Progenitor cell of endocrine pancreas (in vitro differentiated cells): Measurements from ENCODE around the gene FGD4. TPM values are rescaled to one million over a fixed set of nuclear protein-coding genes. Genes with fewer than 3 reads are reported as not detected.
A peak's percentile ranks its signal among the peaks of the same experiment; 100 is the strongest.
"Not testable (repeated sequence)": the region's sequence is repeated elsewhere in the genome, so short reads cannot be mapped to it uniquely, and the experiment has no call there.

Source experiments
- DNase-seq: peaks from one replicate; pipeline ENCODE4 v3.0.0; 2021; ENCODE audit warnings: low spot score; ENCODE audit not compliant: unreplicated experiment
- H3K27ac Mint-ChIP-seq: 2 replicates; pipeline ENCODE4 v1.8.0; 2021; ENCODE audit warnings: mild to moderate bottlenecking, moderate library complexity, mixed read lengths
- H3K27me3 Mint-ChIP-seq: 2 replicates; pipeline ENCODE4 v1.8.0; 2021; ENCODE audit warnings: mixed read lengths
- H3K36me3 Mint-ChIP-seq: 2 replicates; pipeline ENCODE4 v1.8.0; 2022; ENCODE audit warnings: mixed read lengths; ENCODE audit not compliant: insufficient read depth
- H3K4me1 Mint-ChIP-seq: 2 replicates; pipeline ENCODE4 v1.8.0; 2021; ENCODE audit warnings: low read depth, mixed read lengths
- H3K4me3 Mint-ChIP-seq: 2 replicates; pipeline ENCODE4 v1.8.0; 2021; ENCODE audit warnings: low read depth, mild to moderate bottlenecking, moderate library complexity, mixed read lengths
- H3K9me3 Mint-ChIP-seq: 2 replicates; pipeline ENCODE4 v1.8.0; 2021; ENCODE audit warnings: low read depth, mixed read lengths
- CTCF ChIP-seq: fragments of 200-600 bp; sonication (generic); IDR thresholded peaks from one replicate; pipeline ENCODE4 v1.5.0; 2021; ENCODE audit warnings: antibody characterized with exemption, mild to moderate bottlenecking; ENCODE audit not compliant: unreplicated experiment
- total RNA-seq: library from RNA; stranded (reverse); gene quantifications from 2 replicates; pipeline ENCODE4 v1.2.1, GENCODE V29; 2021

FGD4 gene
- total RNA-seq, 1 donor from 2014 or later: 83.8 TPM

- Mint-ChIP-seq H3K9me3 (no peaks in the 10 kb centered on the region), H3K4me3 (peak overlapping the region; percentile 88), H3K4me1 (peaks cover 64% of the 10 kb centered on the region), H3K27me3 (no peaks in the 10 kb centered on the region), H3K36me3 (no peaks in the 10 kb centered on the region), H3K27ac (peak overlapping the region; percentile 98)
- DNase-seq: no peak
- no peak for TF ChIP-seq CTCF
Measured at GRCh38 chr12:32502693-32503502, 103.5 kb downstream of the FGD4 start.

GRCh38 chr12:32503730-32504129 is 104.4 kb downstream of the FGD4 start:
- TF ChIP-seq CTCF: no peak
- Mint-ChIP-seq H3K4me1 (peaks cover 68% of the 10 kb centered on the region), H3K27me3 (no peaks in the 10 kb centered on the region), H3K9me3 (no peaks in the 10 kb centered on the region), H3K27ac (peak overlapping the region; percentile 33), H3K36me3 (no peaks in the 10 kb centered on the region), H3K4me3 (peak overlapping the region; percentile 88)
- no peak for DNase-seq

GRCh38 chr12:32504591-32504990 is 105.2 kb downstream of the FGD4 start:
- TF ChIP-seq CTCF: no peak
- Mint-ChIP-seq H3K36me3 (no peaks in the 10 kb centered on the region), H3K27me3 (no peaks in the 10 kb centered on the region), H3K27ac (no peak overlapping the region), H3K4me3 (peak overlapping the region; percentile 88), H3K9me3 (no peaks in the 10 kb centered on the region), H3K4me1 (peaks cover 67% of the 10 kb centered on the region)
- no peak for DNase-seq

GRCh38 chr12:32505067-32505945 is 105.9 kb downstream of the FGD4 start:
- no peak for DNase-seq
- no peaks in the 10 kb centered on the region for H3K27me3 Mint-ChIP-seq
- no peak overlapping the region for H3K27ac Mint-ChIP-seq
- no peak for TF ChIP-seq CTCF
- peak overlapping the region; percentile 88 for H3K4me3 Mint-ChIP-seq
- no peaks in the 10 kb centered on the region for H3K9me3 Mint-ChIP-seq
- H3K36me3 Mint-ChIP-seq: no peaks in the 10 kb centered on the region
- peaks cover 69% of the 10 kb centered on the region for H3K4me1 Mint-ChIP-seq

GRCh38 chr12:32507096-32507941 is 108.0 kb downstream of the FGD4 start:
- not testable (repeated sequence) for H3K4me3 Mint-ChIP-seq, H3K36me3 Mint-ChIP-seq, H3K27ac Mint-ChIP-seq, H3K27me3 Mint-ChIP-seq, DNase-seq, H3K9me3 Mint-ChIP-seq
- H3K4me1 Mint-ChIP-seq: peaks cover 58% of the 10 kb centered on the region
